Ovary (tissue), 3 donors: Measurements from ENCODE around the gene NR2F6.

Experiments used
- POLR2A ChIP-seq: fragments of 450-650 bp; IDR thresholded peaks from one replicate; pipeline ENCODE4 v1.6.1; 2017; ENCODE audit warnings: antibody characterized with exemption, mild to moderate bottlenecking, moderate library complexity
- TF ChIP-seq, protein P1 (sequence below), 3 donors: fragments of 450-650 bp in 2 of 3; fragments of 200-600 bp in 1 of 3; IDR thresholded peaks; one replicate each; pipeline versions ENCODE4 v1.5.1 to v1.8.0; 2016 to 2022; ENCODE audit warnings: antibody characterized with exemption in 3 of 3, mild to moderate bottlenecking in 1 of 3
- donor health status: DM: no; HTN: no; CAD: no.

DNA sequence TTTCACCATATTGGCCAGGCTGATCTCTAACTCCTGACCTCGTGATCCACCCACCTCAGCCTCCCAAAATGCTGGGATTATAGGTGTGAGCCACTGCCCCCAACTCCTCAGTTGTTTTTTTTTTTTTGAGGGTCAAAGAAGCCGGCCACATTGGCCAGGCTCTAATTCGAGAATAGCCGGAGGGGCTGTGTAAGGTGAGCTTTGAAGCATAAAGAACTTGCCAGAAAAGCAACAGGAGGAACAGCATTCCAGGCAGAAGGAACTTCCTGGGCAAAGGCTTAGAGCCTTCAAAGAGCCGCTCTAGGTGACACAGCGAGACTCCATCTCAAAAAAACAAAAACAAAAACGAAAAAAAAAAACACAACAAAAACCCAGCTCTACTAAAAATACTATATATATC lies 20.3 kb upstream of the NR2F6 start:
- TF ChIP-seq, protein P1, sequence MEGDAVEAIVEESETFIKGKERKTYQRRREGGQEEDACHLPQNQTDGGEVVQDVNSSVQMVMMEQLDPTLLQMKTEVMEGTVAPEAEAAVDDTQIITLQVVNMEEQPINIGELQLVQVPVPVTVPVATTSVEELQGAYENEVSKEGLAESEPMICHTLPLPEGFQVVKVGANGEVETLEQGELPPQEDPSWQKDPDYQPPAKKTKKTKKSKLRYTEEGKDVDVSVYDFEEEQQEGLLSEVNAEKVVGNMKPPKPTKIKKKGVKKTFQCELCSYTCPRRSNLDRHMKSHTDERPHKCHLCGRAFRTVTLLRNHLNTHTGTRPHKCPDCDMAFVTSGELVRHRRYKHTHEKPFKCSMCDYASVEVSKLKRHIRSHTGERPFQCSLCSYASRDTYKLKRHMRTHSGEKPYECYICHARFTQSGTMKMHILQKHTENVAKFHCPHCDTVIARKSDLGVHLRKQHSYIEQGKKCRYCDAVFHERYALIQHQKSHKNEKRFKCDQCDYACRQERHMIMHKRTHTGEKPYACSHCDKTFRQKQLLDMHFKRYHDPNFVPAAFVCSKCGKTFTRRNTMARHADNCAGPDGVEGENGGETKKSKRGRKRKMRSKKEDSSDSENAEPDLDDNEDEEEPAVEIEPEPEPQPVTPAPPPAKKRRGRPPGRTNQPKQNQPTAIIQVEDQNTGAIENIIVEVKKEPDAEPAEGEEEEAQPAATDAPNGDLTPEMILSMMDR (IDR thresholded peaks at IDR 0.05): no peak
- TF ChIP-seq POLR2A: no peak
